HUES48 (cell line): ENCODE measurements around the gene PRSS21.

Experiments
- H3K27ac ChIP-seq: one replicate; pipeline ENCODE4 v1.7.0; 2013; ENCODE audit warnings: low read depth, low read length, inconsistent platforms
- H3K27me3 ChIP-seq: 2 replicates; pipeline ENCODE4 v1.6.1; 2013; ENCODE audit warnings: mild to moderate bottlenecking, low read length; ENCODE audit not compliant: control insufficient read depth, insufficient read depth
- H3K36me3 ChIP-seq: 2 replicates; pipeline ENCODE4 v1.6.1; 2013; ENCODE audit warnings: low read length; ENCODE audit not compliant: control insufficient read depth, insufficient read depth
- H3K4me1 ChIP-seq: 2 replicates; pipeline ENCODE4 v1.6.1; 2013; ENCODE audit warnings: mild to moderate bottlenecking, low read length; ENCODE audit not compliant: control insufficient read depth, insufficient read depth
- H3K4me3 ChIP-seq: 2 replicates; pipeline ENCODE4 v1.5.1; 2013; ENCODE audit warnings: mild to moderate bottlenecking, low read depth, low read length
- H3K9ac ChIP-seq: 2 replicates; pipeline ENCODE4 v1.6.1; 2013; ENCODE audit warnings: mild to moderate bottlenecking, low read depth, low read length, moderate library complexity
- H3K9me3 ChIP-seq: 2 replicates; pipeline ENCODE4 v1.6.1; 2013; ENCODE audit warnings: low read length; ENCODE audit not compliant: control insufficient read depth, insufficient read depth

PRSS21 gene

DNA sequence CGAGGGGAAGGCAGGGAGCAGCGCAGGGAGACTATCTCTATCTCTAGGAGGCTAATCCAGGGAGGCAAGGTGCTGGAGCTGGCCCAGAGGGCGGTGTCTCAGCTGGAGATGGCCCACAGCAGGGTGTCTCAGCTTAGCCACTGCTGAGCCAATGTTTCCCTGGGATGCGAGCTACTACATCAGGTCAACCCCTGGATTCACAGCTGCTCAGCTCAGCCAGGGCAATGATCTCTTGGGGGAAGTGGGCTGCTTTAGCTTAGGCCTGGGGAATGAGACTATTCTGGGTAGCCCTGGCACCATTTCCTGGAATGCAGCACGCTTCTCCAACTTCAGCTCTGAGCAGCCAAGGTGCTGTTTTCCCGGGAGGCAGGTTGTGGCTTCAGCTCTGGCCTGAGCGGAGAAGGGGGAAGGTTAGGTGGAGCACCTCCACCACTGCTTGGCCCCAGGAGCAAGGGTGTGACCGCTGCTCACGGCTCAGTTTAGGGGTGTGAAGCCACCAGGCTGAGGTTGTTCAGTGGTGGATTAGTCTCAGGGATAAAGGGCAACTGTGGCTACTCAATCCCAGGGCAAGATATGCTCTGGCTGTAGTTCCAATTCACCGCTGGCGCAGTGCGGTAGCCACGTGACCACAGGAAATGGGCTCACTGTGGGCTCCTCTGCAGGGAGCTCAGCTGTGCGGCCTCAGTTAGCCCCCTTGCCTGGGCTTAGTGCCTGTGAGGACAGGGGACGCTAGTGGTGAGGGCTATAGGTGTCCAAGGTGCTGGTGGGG is 5.2 kb upstream of the PRSS21 start:
- Histone ChIP-seq H3K27ac (no peak overlapping the region), H3K9me3 (no peaks in the 10 kb centered on the region), H3K4me3 (no peak overlapping the region), H3K36me3 (no peaks in the 10 kb centered on the region), H3K9ac (no peak overlapping the region), H3K4me1 (no peaks in the 10 kb centered on the region), H3K27me3 (no peaks in the 10 kb centered on the region)

GRCh38 chr16:2813771-2814221 is 3.2 kb upstream of the PRSS21 start:
- Histone ChIP-seq H3K9me3 (no peaks in the 10 kb centered on the region), H3K4me3 (no peak overlapping the region), H3K4me1 (no peaks in the 10 kb centered on the region), H3K27ac (no peak overlapping the region), H3K36me3 (no peaks in the 10 kb centered on the region), H3K27me3 (no peaks in the 10 kb centered on the region), H3K9ac (no peak overlapping the region)

GRCh38 chr16:2814551-2815298 is 2.3 kb upstream of the PRSS21 start:
- Histone ChIP-seq H3K27ac (no peak overlapping the region), H3K36me3 (no peaks in the 10 kb centered on the region), H3K4me3 (no peak overlapping the region), H3K9ac (no peak overlapping the region), H3K9me3 (no peaks in the 10 kb centered on the region), H3K27me3 (no peaks in the 10 kb centered on the region), H3K4me1 (no peaks in the 10 kb centered on the region)

GRCh38 chr16:2815299-2815771 is 1.7 kb upstream of the PRSS21 start:
- Histone ChIP-seq H3K9ac (no peak overlapping the region), H3K36me3 (no peaks in the 10 kb centered on the region), H3K4me3 (no peak overlapping the region), H3K9me3 (no peaks in the 10 kb centered on the region), H3K4me1 (no peaks in the 10 kb centered on the region), H3K27ac (no peak overlapping the region), H3K27me3 (no peaks in the 10 kb centered on the region)

GRCh38 chr16:2817340-2818271 is 569 bp downstream of the PRSS21 start:
- no peaks in the 10 kb centered on the region for H3K27me3 ChIP-seq

GRCh38 chr16:2818272-2818876 is 1.3 kb downstream of the PRSS21 start:
- Histone ChIP-seq H3K27ac (no peak overlapping the region), H3K4me3 (no peak overlapping the region), H3K4me1 (no peaks in the 10 kb centered on the region), H3K36me3 (no peaks in the 10 kb centered on the region), H3K9ac (no peak overlapping the region), H3K9me3 (no peaks in the 10 kb centered on the region), H3K27me3 (no peaks in the 10 kb centered on the region)

More at GRCh38 chr16:2817340-2818271, 569 bp downstream of the PRSS21 start:
- Histone ChIP-seq H3K9ac (no peak overlapping the region), H3K27ac (no peak overlapping the region), H3K4me3 (no peak overlapping the region), H3K9me3 (no peaks in the 10 kb centered on the region), H3K4me1 (no peaks in the 10 kb centered on the region), H3K36me3 (no peaks in the 10 kb centered on the region)

GRCh38 chr16:2819179-2819938 is 2.3 kb downstream of the PRSS21 start:
- no peaks in the 10 kb centered on the region for H3K9me3 ChIP-seq
- H3K9ac ChIP-seq = no peak overlapping the region
- H3K4me1 ChIP-seq = no peaks in the 10 kb centered on the region
- H3K36me3 ChIP-seq = no peaks in the 10 kb centered on the region
- no peak overlapping the region for H3K4me3 ChIP-seq
- H3K27ac ChIP-seq = no peak overlapping the region
- no peaks in the 10 kb centered on the region for H3K27me3 ChIP-seq

- H3K27me3 ChIP-seq = no peaks in the 10 kb centered on the region
- H3K27ac ChIP-seq = no peak overlapping the region
- H3K9ac ChIP-seq = no peak overlapping the region
- H3K36me3 ChIP-seq = no peaks in the 10 kb centered on the region
- no peaks in the 10 kb centered on the region for H3K4me1 ChIP-seq
- H3K9me3 ChIP-seq = no peaks in the 10 kb centered on the region
- no peak overlapping the region for H3K4me3 ChIP-seq
Observed at GRCh38 chr16:2819939-2820835, 3.1 kb downstream of the PRSS21 start.

- H3K4me1 ChIP-seq = no peaks in the 10 kb centered on the region
Observed at GRCh38 chr16:2820836-2821486, 3.9 kb downstream of the PRSS21 start.

More at GRCh38 chr16:2820836-2821486, 3.9 kb downstream of the PRSS21 start:
- Histone ChIP-seq H3K27me3 (no peaks in the 10 kb centered on the region), H3K27ac (no peak overlapping the region), H3K9me3 (no peaks in the 10 kb centered on the region), H3K4me3 (no peak overlapping the region), H3K36me3 (no peaks in the 10 kb centered on the region), H3K9ac (no peak overlapping the region)
